ENCODE data around the gene WDR59. TPM values are rescaled to one million over a fixed set of nuclear protein-coding genes. Genes with fewer than 3 reads are reported as not detected.

The WDR59 gene
- polyA plus RNA-seq, 1 donor: 109 TPM

Other genes starting within 250 kb of the WDR59 start
- gene FA2H, start 210.3 kb downstream of the WDR59 start, polyA plus RNA-seq (ENCODE audit: insufficient read length): 3.1 TPM
- gene ZNRF1, start 13.9 kb upstream of the WDR59 start, polyA plus RNA-seq (ENCODE audit: insufficient read length): 34.6 TPM
- gene LDHD, start 131.7 kb upstream of the WDR59 start, polyA plus RNA-seq (ENCODE audit: insufficient read length): 4.1 TPM
- gene ZFP1, start 163.4 kb upstream of the WDR59 start, polyA plus RNA-seq (ENCODE audit: insufficient read length): 25.3 TPM
- gene CTRB2, start 222.0 kb upstream of the WDR59 start, polyA plus RNA-seq (ENCODE audit: insufficient read length): not detected
- gene CTRB1, start 233.9 kb upstream of the WDR59 start, polyA plus RNA-seq (ENCODE audit: insufficient read length): 0.18 TPM